Measurements from ENCODE around the gene INSRR.

Gene INSRR

DNA sequence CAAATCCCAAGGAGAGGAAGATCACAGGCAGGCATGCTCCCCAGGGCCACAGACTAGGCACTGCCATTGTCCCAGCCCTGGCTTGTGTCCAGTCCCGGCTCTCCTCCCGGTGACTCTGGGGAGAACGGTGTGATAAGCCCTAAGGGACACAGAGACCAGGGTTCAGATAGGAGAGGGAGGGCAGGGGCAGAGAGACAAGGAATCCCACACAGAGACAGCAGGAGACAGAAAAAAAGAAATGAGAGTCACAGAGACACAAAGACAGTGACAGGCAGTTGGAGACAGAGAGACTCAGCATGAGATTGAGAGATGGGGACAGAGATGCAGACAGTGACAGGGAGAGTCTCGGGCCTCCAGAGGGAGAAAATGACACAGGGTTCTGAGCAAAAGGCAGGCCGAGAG, 361 bp downstream of the INSRR start:
- peaks cover 83% of the 10 kb centered on the region for H3K27me3 ChIP-seq (ENCODE audit: insufficient read depth, low read depth)
- no peak overlapping the region for H3K27ac ChIP-seq
- H3K4me2 ChIP-seq = no peak overlapping the region
- H4K20me1 ChIP-seq (ENCODE audit: insufficient read depth) = no peaks in the 10 kb centered on the region
- no peaks in the 10 kb centered on the region for H3K36me3 ChIP-seq (ENCODE audit: insufficient read depth)
- no peaks in the 10 kb centered on the region for H3K79me2 ChIP-seq (ENCODE audit: insufficient read depth, low read depth)
- no peak overlapping the region for H3K9ac ChIP-seq
- peaks cover 28% of the 10 kb centered on the region for H3K4me1 ChIP-seq (ENCODE audit: low read depth, poor library complexity, severe bottlenecking)
- H2AFZ ChIP-seq (ENCODE audit: low read depth) = no peak overlapping the region
- TF ChIP-seq, protein P1, sequence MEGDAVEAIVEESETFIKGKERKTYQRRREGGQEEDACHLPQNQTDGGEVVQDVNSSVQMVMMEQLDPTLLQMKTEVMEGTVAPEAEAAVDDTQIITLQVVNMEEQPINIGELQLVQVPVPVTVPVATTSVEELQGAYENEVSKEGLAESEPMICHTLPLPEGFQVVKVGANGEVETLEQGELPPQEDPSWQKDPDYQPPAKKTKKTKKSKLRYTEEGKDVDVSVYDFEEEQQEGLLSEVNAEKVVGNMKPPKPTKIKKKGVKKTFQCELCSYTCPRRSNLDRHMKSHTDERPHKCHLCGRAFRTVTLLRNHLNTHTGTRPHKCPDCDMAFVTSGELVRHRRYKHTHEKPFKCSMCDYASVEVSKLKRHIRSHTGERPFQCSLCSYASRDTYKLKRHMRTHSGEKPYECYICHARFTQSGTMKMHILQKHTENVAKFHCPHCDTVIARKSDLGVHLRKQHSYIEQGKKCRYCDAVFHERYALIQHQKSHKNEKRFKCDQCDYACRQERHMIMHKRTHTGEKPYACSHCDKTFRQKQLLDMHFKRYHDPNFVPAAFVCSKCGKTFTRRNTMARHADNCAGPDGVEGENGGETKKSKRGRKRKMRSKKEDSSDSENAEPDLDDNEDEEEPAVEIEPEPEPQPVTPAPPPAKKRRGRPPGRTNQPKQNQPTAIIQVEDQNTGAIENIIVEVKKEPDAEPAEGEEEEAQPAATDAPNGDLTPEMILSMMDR (conservative IDR thresholded peaks at IDR 0.05; ENCODE audit: low read depth, low read length) = no peak
- H3K4me3 ChIP-seq (IDR thresholded peaks at IDR 0.05; ENCODE audit: insufficient read depth, low read depth, low read length) = no peak overlapping the region

DNA sequence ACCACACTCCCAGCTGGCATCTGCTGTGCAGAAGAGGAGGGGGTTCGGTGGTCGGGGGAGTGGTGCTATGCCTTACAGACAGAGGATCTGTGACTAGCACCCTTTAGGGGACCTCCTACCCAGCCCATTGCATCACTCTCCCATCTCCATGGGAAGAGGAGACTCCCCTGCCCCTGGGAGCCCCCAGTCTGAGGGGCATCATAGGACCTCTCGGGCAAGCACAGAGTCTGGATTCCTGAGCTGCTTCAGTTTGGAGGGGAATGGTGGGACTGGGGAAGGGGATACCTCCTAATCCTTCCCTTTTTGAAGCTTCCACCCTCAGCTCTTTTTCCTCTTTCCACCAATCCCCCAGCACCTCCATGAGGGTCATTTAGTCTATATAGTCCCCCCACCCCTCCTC, 1.4 kb downstream of the INSRR start:
- H2AFZ ChIP-seq (ENCODE audit: low read depth) = no peak overlapping the region
- H3K4me3 ChIP-seq (IDR thresholded peaks at IDR 0.05; ENCODE audit: insufficient read depth, low read depth, low read length) = no peak overlapping the region
- no peak overlapping the region for H3K9ac ChIP-seq
- no peaks in the 10 kb centered on the region for H4K20me1 ChIP-seq (ENCODE audit: insufficient read depth)
- peaks cover 22% of the 10 kb centered on the region for H3K4me1 ChIP-seq (ENCODE audit: low read depth, poor library complexity, severe bottlenecking)
- peaks cover 85% of the 10 kb centered on the region for H3K27me3 ChIP-seq (ENCODE audit: insufficient read depth, low read depth)
- no peaks in the 10 kb centered on the region for H3K79me2 ChIP-seq (ENCODE audit: insufficient read depth, low read depth)
- H3K4me2 ChIP-seq = no peak overlapping the region
- TF ChIP-seq, protein P1 (conservative IDR thresholded peaks at IDR 0.05; ENCODE audit: low read depth, low read length) = no peak
- no peak overlapping the region for H3K27ac ChIP-seq
- H3K36me3 ChIP-seq (ENCODE audit: insufficient read depth) = no peaks in the 10 kb centered on the region

DNA sequence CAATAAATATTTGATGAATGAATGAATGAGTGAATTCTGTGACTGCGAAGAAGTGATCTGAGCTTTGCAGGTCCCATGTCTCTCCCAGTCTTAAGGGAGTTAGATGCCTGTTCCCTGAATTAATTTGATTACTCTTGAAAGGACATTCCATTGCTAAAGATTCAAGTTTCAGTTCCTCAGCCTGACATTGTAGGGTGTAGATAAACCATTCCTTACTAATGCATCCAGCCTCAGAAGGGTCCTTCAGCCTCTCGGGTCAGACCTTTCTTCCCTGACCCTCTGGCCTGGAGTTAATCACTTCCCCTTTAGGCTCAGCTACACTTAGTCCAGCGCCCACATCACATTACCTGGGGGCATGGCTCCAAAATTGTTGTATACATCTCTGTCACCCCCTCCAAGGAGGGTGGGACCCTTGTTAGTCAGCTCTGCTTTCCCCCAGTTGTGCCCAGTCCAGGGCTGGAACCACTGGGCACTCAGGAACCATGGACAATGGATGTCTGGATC, 2.6 kb downstream of the INSRR start:
- no peaks in the 10 kb centered on the region for H3K79me2 ChIP-seq (ENCODE audit: insufficient read depth, low read depth)
- no peak overlapping the region for H3K4me2 ChIP-seq
- H2AFZ ChIP-seq (ENCODE audit: low read depth) = no peak overlapping the region
- no peak overlapping the region for H3K27ac ChIP-seq
- H3K36me3 ChIP-seq (ENCODE audit: insufficient read depth) = no peaks in the 10 kb centered on the region
- H4K20me1 ChIP-seq (ENCODE audit: insufficient read depth) = no peaks in the 10 kb centered on the region
- peaks cover 80% of the 10 kb centered on the region for H3K27me3 ChIP-seq (ENCODE audit: insufficient read depth, low read depth)
- TF ChIP-seq, protein P1 (conservative IDR thresholded peaks at IDR 0.05; ENCODE audit: low read depth, low read length) = no peak
- H3K4me3 ChIP-seq (IDR thresholded peaks at IDR 0.05; ENCODE audit: insufficient read depth, low read depth, low read length) = no peak overlapping the region
- H3K4me1 ChIP-seq (ENCODE audit: low read depth, poor library complexity, severe bottlenecking) = peaks cover 22% of the 10 kb centered on the region
- H3K9ac ChIP-seq = no peak overlapping the region

DNA sequence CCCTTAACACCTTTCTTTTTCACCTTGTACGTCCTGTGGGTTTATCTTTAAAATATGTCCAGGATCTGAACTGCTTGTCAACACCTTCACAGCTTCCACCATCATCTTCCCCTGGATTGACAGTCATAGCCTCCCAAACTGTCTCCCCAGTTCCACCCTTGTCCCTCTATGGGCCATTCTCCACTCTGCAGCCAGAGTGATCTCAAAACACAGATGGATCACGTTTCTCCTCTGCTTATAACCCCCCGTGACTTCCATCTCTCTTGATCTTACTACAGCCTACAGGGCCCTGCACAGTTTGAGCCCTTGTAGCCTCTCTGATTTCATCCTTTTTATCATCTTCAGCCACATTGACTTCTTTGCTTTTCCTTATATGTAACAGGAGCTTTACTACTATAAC, 4.3 kb downstream of the INSRR start:
- H3K4me1 ChIP-seq (ENCODE audit: low read depth, poor library complexity, severe bottlenecking) = peaks cover 5% of the 10 kb centered on the region

More for the DNA sequence above, 4.3 kb downstream of the INSRR start:
- Histone ChIP-seq H3K4me2 (no peak overlapping the region), H3K27me3 (ENCODE audit: insufficient read depth, low read depth) (peaks cover 63% of the 10 kb centered on the region), H3K4me3 (IDR thresholded peaks at IDR 0.05; ENCODE audit: insufficient read depth, low read depth, low read length) (no peak overlapping the region), H3K27ac (no peak overlapping the region), H2AFZ (ENCODE audit: low read depth) (no peak overlapping the region), H3K36me3 (ENCODE audit: insufficient read depth) (no peaks in the 10 kb centered on the region), H3K9ac (no peak overlapping the region), H3K79me2 (ENCODE audit: insufficient read depth, low read depth) (no peaks in the 10 kb centered on the region), H4K20me1 (ENCODE audit: insufficient read depth) (no peaks in the 10 kb centered on the region)
- TF ChIP-seq, protein P1 (conservative IDR thresholded peaks at IDR 0.05; ENCODE audit: low read depth, low read length) = no peak

Data from KMS-11 (cell line).